Measurements from ENCODE around the gene GSTP1.

GRCh38 chr11:67607507-67607906, 23.9 kb downstream of the GSTP1 start:
- no peak for TF ChIP-seq POLR2A (IDR thresholded peaks at IDR 0.05)
- TF ChIP-seq, protein P1, sequence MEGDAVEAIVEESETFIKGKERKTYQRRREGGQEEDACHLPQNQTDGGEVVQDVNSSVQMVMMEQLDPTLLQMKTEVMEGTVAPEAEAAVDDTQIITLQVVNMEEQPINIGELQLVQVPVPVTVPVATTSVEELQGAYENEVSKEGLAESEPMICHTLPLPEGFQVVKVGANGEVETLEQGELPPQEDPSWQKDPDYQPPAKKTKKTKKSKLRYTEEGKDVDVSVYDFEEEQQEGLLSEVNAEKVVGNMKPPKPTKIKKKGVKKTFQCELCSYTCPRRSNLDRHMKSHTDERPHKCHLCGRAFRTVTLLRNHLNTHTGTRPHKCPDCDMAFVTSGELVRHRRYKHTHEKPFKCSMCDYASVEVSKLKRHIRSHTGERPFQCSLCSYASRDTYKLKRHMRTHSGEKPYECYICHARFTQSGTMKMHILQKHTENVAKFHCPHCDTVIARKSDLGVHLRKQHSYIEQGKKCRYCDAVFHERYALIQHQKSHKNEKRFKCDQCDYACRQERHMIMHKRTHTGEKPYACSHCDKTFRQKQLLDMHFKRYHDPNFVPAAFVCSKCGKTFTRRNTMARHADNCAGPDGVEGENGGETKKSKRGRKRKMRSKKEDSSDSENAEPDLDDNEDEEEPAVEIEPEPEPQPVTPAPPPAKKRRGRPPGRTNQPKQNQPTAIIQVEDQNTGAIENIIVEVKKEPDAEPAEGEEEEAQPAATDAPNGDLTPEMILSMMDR (IDR thresholded peaks at IDR 0.05): no peak
